ENCODE measurements around the gene STAMBP. TPM values are rescaled to one million over a fixed set of nuclear protein-coding genes. Genes with fewer than 3 reads are reported as not detected.

STAMBP gene
- total and polyA plus RNA-seq, 3 experiments from 2014 or later = 47.8 to 71.9 (median 71.7) TPM

- H3K9me3 ChIP-seq (ENCODE audit: low read length) = no peaks in the 10 kb centered on the region
- Mint-ChIP-seq H3K4me1 (no peaks in the 10 kb centered on the region), H3K9me3 (no peaks in the 10 kb centered on the region), H3K27me3 (peaks cover 2 to 18% of the 10 kb centered on the region in 2 donors), H3K27ac (no peak overlapping the region), H3K36me3 (no peaks in the 10 kb centered on the region), H3K4me3 (peak overlapping the region in 1 of 7 donors; percentile 45)
- no peak for DNase-seq
- no peaks in the 10 kb centered on the region for H3K27me3 ChIP-seq (ENCODE audit: insufficient read depth, low read length, poor library complexity, severe bottlenecking)
- no peak overlapping the region for H3K4me3 ChIP-seq (ENCODE audit: low read length)
- POLR2A ChIA-PET = no interaction called here
- no peaks in the 10 kb centered on the region for H3K4me1 ChIP-seq (ENCODE audit: insufficient read depth, low read length)
- no peaks in the 10 kb centered on the region for H3K36me3 ChIP-seq (ENCODE audit: insufficient read depth, low read length)
- CTCF ChIA-PET = no interaction called here
- no peak overlapping the region for H3K27ac ChIP-seq (ENCODE audit: low read depth, low read length)
These were observed 10.5 kb upstream of the STAMBP start for GRCh38 chr2:73818296-73818695.

GRCh38 chr2:73821227-73821626 lies 7.5 kb upstream of the STAMBP start:
- Histone ChIP-seq H3K9me3 (ENCODE audit: low read length) (no peaks in the 10 kb centered on the region), H3K4me3 (ENCODE audit: low read length) (no peak overlapping the region), H3K27ac (ENCODE audit: low read depth, low read length) (no peak overlapping the region), H3K4me1 (ENCODE audit: insufficient read depth, low read length) (no peaks in the 10 kb centered on the region), H3K36me3 (ENCODE audit: insufficient read depth, low read length) (no peaks in the 10 kb centered on the region), H3K27me3 (ENCODE audit: insufficient read depth, low read length, poor library complexity, severe bottlenecking) (no peaks in the 10 kb centered on the region)
- DNase-seq = no peak
- CTCF ChIA-PET = interaction anchor here (0.7 to 5.2 kb wide), 3 partner anchors 87 to 514 kb away, joined by 4 to 39 read pairs (median 5); no protein-coding TSS in a partner anchor
- H3K9me3 Mint-ChIP-seq = no peaks in the 10 kb centered on the region
- H3K4me3 Mint-ChIP-seq = no peak overlapping the region
- no peak overlapping the region for H3K27ac Mint-ChIP-seq
- POLR2A ChIA-PET = interaction anchor here (0.8 kb wide), 1 partner anchor 571 kb away, joined by 3 read pairs; no protein-coding TSS in a partner anchor
- peaks cover 0 to 2% (median 2%) of the 10 kb centered on the region in 3 donors for H3K4me1 Mint-ChIP-seq
- H3K27me3 Mint-ChIP-seq = peaks cover 0 to 2% of the 10 kb centered on the region in 2 donors
- H3K36me3 Mint-ChIP-seq = no peaks in the 10 kb centered on the region

- Histone ChIP-seq H3K27me3 (ENCODE audit: insufficient read depth, low read length, poor library complexity, severe bottlenecking) (no peaks in the 10 kb centered on the region), H3K36me3 (ENCODE audit: insufficient read depth, low read length) (no peaks in the 10 kb centered on the region), H3K4me3 (ENCODE audit: low read length) (no peak overlapping the region), H3K27ac (ENCODE audit: low read depth, low read length) (no peak overlapping the region), H3K4me1 (ENCODE audit: insufficient read depth, low read length) (no peaks in the 10 kb centered on the region), H3K9me3 (ENCODE audit: low read length) (no peaks in the 10 kb centered on the region)
- Mint-ChIP-seq H3K4me1 (peaks cover 0 to 2% (median 2%) of the 10 kb centered on the region in 3 donors), H3K27me3 (peaks cover 0 to 2% of the 10 kb centered on the region in 2 donors), H3K27ac (no peak overlapping the region), H3K9me3 (no peaks in the 10 kb centered on the region), H3K4me3 (no peak overlapping the region), H3K36me3 (no peaks in the 10 kb centered on the region)
- ChIA-PET CTCF (interaction anchor here (1.0 to 5.2 kb wide), 4 partner anchors 299 to 514 kb away, joined by 3 to 39 read pairs (median 4); no protein-coding TSS in a partner anchor), POLR2A (interaction anchor here (0.8 kb wide), 1 partner anchor 570 kb away, joined by 3 read pairs; no protein-coding TSS in a partner anchor)
- DNase-seq = no peak
These were observed 7.1 kb upstream of the STAMBP start for GRCh38 chr2:73821669-73822068.

GRCh38 chr2:73822276-73822675 lies 6.5 kb upstream of the STAMBP start:
- Histone ChIP-seq H3K36me3 (ENCODE audit: insufficient read depth, low read length) (no peaks in the 10 kb centered on the region), H3K4me3 (ENCODE audit: low read length) (no peak overlapping the region), H3K27me3 (ENCODE audit: insufficient read depth, low read length, poor library complexity, severe bottlenecking) (no peaks in the 10 kb centered on the region), H3K9me3 (ENCODE audit: low read length) (no peaks in the 10 kb centered on the region), H3K4me1 (ENCODE audit: insufficient read depth, low read length) (no peaks in the 10 kb centered on the region), H3K27ac (ENCODE audit: low read depth, low read length) (no peak overlapping the region)
- CTCF ChIA-PET = interaction anchor here (1.0 to 5.2 kb wide), 6 partner anchors 165 to 569 kb away, joined by 3 to 39 read pairs (median 4); no protein-coding TSS in a partner anchor
- Mint-ChIP-seq H3K27me3 (no peaks in the 10 kb centered on the region), H3K4me1 (peaks cover 1 to 7% (median 2%) of the 10 kb centered on the region in 3 donors), H3K9me3 (no peaks in the 10 kb centered on the region), H3K4me3 (no peak overlapping the region), H3K36me3 (no peaks in the 10 kb centered on the region), H3K27ac (no peak overlapping the region)
- DNase-seq = no peak
- POLR2A ChIA-PET = no interaction called here

GRCh38 chr2:73822991-73823390 lies 5.8 kb upstream of the STAMBP start:
- no peak overlapping the region for H3K27ac Mint-ChIP-seq
- no peak overlapping the region for H3K27ac ChIP-seq (ENCODE audit: low read depth, low read length)
- H3K9me3 ChIP-seq (ENCODE audit: low read length) = no peaks in the 10 kb centered on the region
- no peak overlapping the region for H3K4me3 Mint-ChIP-seq
- peaks cover 9 to 14% (median 9%) of the 10 kb centered on the region in 3 donors for H3K4me1 Mint-ChIP-seq
- ChIA-PET CTCF (interaction anchor here (1.0 to 5.2 kb wide), 8 partner anchors 165 to 578 kb away, joined by 3 to 39 read pairs (median 4); no protein-coding TSS in a partner anchor), POLR2A (no interaction called here)
- no peaks in the 10 kb centered on the region for H3K36me3 Mint-ChIP-seq
- DNase-seq = no peak
- H3K4me3 ChIP-seq (ENCODE audit: low read length) = no peak overlapping the region
- H3K27me3 Mint-ChIP-seq = no peaks in the 10 kb centered on the region
- no peaks in the 10 kb centered on the region for H3K36me3 ChIP-seq (ENCODE audit: insufficient read depth, low read length)
- no peaks in the 10 kb centered on the region for H3K27me3 ChIP-seq (ENCODE audit: insufficient read depth, low read length, poor library complexity, severe bottlenecking)
- peaks cover 7% of the 10 kb centered on the region for H3K4me1 ChIP-seq (ENCODE audit: insufficient read depth, low read length)
- H3K9me3 Mint-ChIP-seq = no peaks in the 10 kb centered on the region

GRCh38 chr2:73823416-73823815 lies 5.3 kb upstream of the STAMBP start:
- ChIA-PET POLR2A (no interaction called here), CTCF (interaction anchor here (0.6 to 5.2 kb wide), 17 partner anchors 12 to 764 kb away, joined by 3 to 39 read pairs (median 5); partner anchors contain the start of gene BOLA3)
- Mint-ChIP-seq H3K27me3 (no peaks in the 10 kb centered on the region), H3K9me3 (no peaks in the 10 kb centered on the region), H3K4me1 (peaks cover 11 to 19% (median 11%) of the 10 kb centered on the region in 3 donors), H3K36me3 (no peaks in the 10 kb centered on the region), H3K27ac (no peak overlapping the region), H3K4me3 (no peak overlapping the region)
- H3K4me1 ChIP-seq (ENCODE audit: insufficient read depth, low read length) = peaks cover 11% of the 10 kb centered on the region
- no peaks in the 10 kb centered on the region for H3K9me3 ChIP-seq (ENCODE audit: low read length)
- no peaks in the 10 kb centered on the region for H3K36me3 ChIP-seq (ENCODE audit: insufficient read depth, low read length)
- no peaks in the 10 kb centered on the region for H3K27me3 ChIP-seq (ENCODE audit: insufficient read depth, low read length, poor library complexity, severe bottlenecking)
- H3K4me3 ChIP-seq (ENCODE audit: low read length) = no peak overlapping the region
- H3K27ac ChIP-seq (ENCODE audit: low read depth, low read length) = no peak overlapping the region
- no peak for DNase-seq

GRCh38 chr2:73823916-73824523 lies 4.7 kb upstream of the STAMBP start:
- no peaks in the 10 kb centered on the region for H3K36me3 ChIP-seq (ENCODE audit: insufficient read depth, low read length)

GRCh38 chr2:73825408-73825807 lies 3.4 kb upstream of the STAMBP start:
- peaks cover 29 to 39% (median 31%) of the 10 kb centered on the region in 3 donors for H3K4me1 Mint-ChIP-seq
- POLR2A ChIA-PET = no interaction called here
- Histone ChIP-seq H3K27ac (ENCODE audit: low read depth, low read length) (no peak overlapping the region), H3K4me3 (ENCODE audit: low read length) (no peak overlapping the region), H3K27me3 (ENCODE audit: insufficient read depth, low read length, poor library complexity, severe bottlenecking) (no peaks in the 10 kb centered on the region), H3K4me1 (ENCODE audit: insufficient read depth, low read length) (peaks cover 23% of the 10 kb centered on the region), H3K36me3 (ENCODE audit: insufficient read depth, low read length) (no peaks in the 10 kb centered on the region), H3K9me3 (ENCODE audit: low read length) (no peaks in the 10 kb centered on the region)
- no peaks in the 10 kb centered on the region for H3K9me3 Mint-ChIP-seq
- peaks cover 0 to 9% (median 2%) of the 10 kb centered on the region in 3 donors for H3K36me3 Mint-ChIP-seq
- no peak for DNase-seq
- H3K27ac Mint-ChIP-seq = peak overlapping the region in 1 of 8 donors; percentile 38
- peak overlapping the region in 2 of 7 donors; percentile 11 to 51 for H3K4me3 Mint-ChIP-seq
- H3K27me3 Mint-ChIP-seq = no peaks in the 10 kb centered on the region
- CTCF ChIA-PET = interaction anchor here (1.4 to 5.2 kb wide), 4 partner anchors 254 to 510 kb away, joined by 3 to 39 read pairs (median 6); no protein-coding TSS in a partner anchor

More at GRCh38 chr2:73823916-73824523, 4.7 kb upstream of the STAMBP start:
- CTCF ChIA-PET = interaction anchor here (0.6 to 5.2 kb wide), 23 partner anchors 12 to 764 kb away, joined by 3 to 39 read pairs (median 4); partner anchors contain the start of gene BOLA3
- Histone ChIP-seq H3K4me3 (ENCODE audit: low read length) (no peak overlapping the region), H3K27me3 (ENCODE audit: insufficient read depth, low read length, poor library complexity, severe bottlenecking) (no peaks in the 10 kb centered on the region), H3K4me1 (ENCODE audit: insufficient read depth, low read length) (peaks cover 11% of the 10 kb centered on the region), H3K9me3 (ENCODE audit: low read length) (no peaks in the 10 kb centered on the region), H3K27ac (ENCODE audit: low read depth, low read length) (no peak overlapping the region)
- POLR2A ChIA-PET = interaction anchor here (0.6 kb wide), 1 partner anchor 166 kb away, joined by 5 read pairs; no protein-coding TSS in a partner anchor
- Mint-ChIP-seq H3K4me1 (peaks cover 15 to 25% (median 17%) of the 10 kb centered on the region in 3 donors), H3K4me3 (peak overlapping the region in 1 of 7 donors; percentile 47), H3K27ac (peak overlapping the region in 1 of 8 donors; percentile 34), H3K9me3 (no peaks in the 10 kb centered on the region), H3K27me3 (no peaks in the 10 kb centered on the region), H3K36me3 (peaks cover 0 to 6% (median 2%) of the 10 kb centered on the region in 3 donors)
- peak in 4 of 5 donors; percentile 15 to 54 (median 53) for DNase-seq

Data from CD8-positive, alpha-beta memory T cell (primary cell).